K562 (cell line): ENCODE data around the gene AFF1. TPM values are rescaled to one million over a fixed set of nuclear protein-coding genes. Genes with fewer than 3 reads are reported as not detected.

ENCODE experiments used
- CCAR2 ChIP-seq: fragments of 200-400 bp; formaldehyde crosslinking; IDR thresholded peaks from 2 replicates; pipeline ENCODE4 v1.6.1; 2017; ENCODE audit warnings: mild to moderate bottlenecking, low read depth, low read length
- CTCF ChIP-seq, 3 experiments: IDR thresholded peaks in 2 of 3; conservative IDR thresholded peaks in 1 of 3; 2 replicates each; pipeline ENCODE4 v1.5.1; 2011 to 2012; ENCODE audit warnings: low read length in 3 of 3, mild to moderate bottlenecking in 3 of 3, control low read depth in 2 of 3, improper control_type of control experiment in 1 of 3, inconsistent platforms in 1 of 3, low read depth in 1 of 3, mixed read lengths in 1 of 3, moderate library complexity in 1 of 3; ENCODE audit not compliant: insufficient read depth in 2 of 3
- ETV5 ChIP-seq: sonication (generic); formaldehyde crosslinking; IDR thresholded peaks from 2 replicates; pipeline ENCODE4 v1.4.0; 2020; ENCODE audit warnings: low read depth, mild to moderate bottlenecking, missing genetic modification reagents
- FOS ChIP-seq: IDR thresholded peaks from 3 replicates; pipeline ENCODE4 v1.6.1; 2011; ENCODE audit not compliant: insufficient read length; ENCODE audit errors: extremely low read depth
- HNRNPH1 ChIP-seq: fragments of 200-400 bp; formaldehyde crosslinking; optimal IDR thresholded peaks from 2 replicates; pipeline ENCODE3; 2017; ENCODE audit warnings: low read depth, mild to moderate bottlenecking, low read length, moderate library complexity
- HOMEZ ChIP-seq: fragments of 250-450 bp; sonication (Bioruptor Pico); IDR thresholded peaks from 2 replicates; pipeline ENCODE4 v1.4.0; 2020; ENCODE audit warnings: mild to moderate bottlenecking, moderate library complexity
- ILF3 ChIP-seq: fragments of 450-650 bp; IDR thresholded peaks from 2 replicates; pipeline ENCODE4 v1.6.1; 2018; ENCODE audit warnings: antibody characterized with exemption, mild to moderate bottlenecking, moderate library complexity, borderline replicate concordance
- KAT7 ChIP-seq: sonication (generic); formaldehyde crosslinking; IDR thresholded peaks from 2 replicates; pipeline ENCODE4 v1.8.0; 2022; ENCODE audit warnings: missing genetic modification reagents, mild to moderate bottlenecking, borderline replicate concordance
- MTA2 ChIP-seq: fragments of 450-650 bp; IDR thresholded peaks from 2 replicates; pipeline ENCODE4 v1.6.1; 2016; ENCODE audit warnings: low read depth
- MXD1 ChIP-seq: fragments of 250-450 bp; sonication (Bioruptor Pico); IDR thresholded peaks from 2 replicates; pipeline ENCODE4 v1.8.0; 2021; ENCODE audit warnings: borderline replicate concordance, mild to moderate bottlenecking, moderate library complexity; ENCODE audit not compliant: poor library complexity, severe bottlenecking
- MYNN ChIP-seq, 2 experiments: sonication (generic); formaldehyde crosslinking in 1 of 2; IDR thresholded peaks; 2 replicates each; pipeline versions ENCODE4 v1.5.0 to v1.6.1; 2016 to 2020; ENCODE audit warnings: antibody characterized with exemption in 1 of 2, missing genetic modification reagents in 1 of 2
- NBN ChIP-seq: fragments of 450-650 bp; IDR thresholded peaks from 2 replicates; pipeline ENCODE4 v1.6.1; 2016; ENCODE audit warnings: low read depth, mild to moderate bottlenecking
- PBX2 ChIP-seq, 2 experiments: IDR thresholded peaks in 1 of 2; conservative IDR thresholded peaks in 1 of 2; 2 replicates each; pipeline ENCODE4 v1.6.1; 2016; ENCODE audit warnings: low read depth in 2 of 2, mild to moderate bottlenecking in 1 of 2, missing compliant biosample characterization in 1 of 2, missing genetic modification characterization in 1 of 2, moderate library complexity in 1 of 2
- RFX5 ChIP-seq: IDR thresholded peaks from 2 replicates; pipeline ENCODE4 v1.6.1; 2011; ENCODE audit warnings: low read depth, mild to moderate bottlenecking, improper control_type of control experiment, low read length
- SETDB1 ChIP-seq: IDR thresholded peaks from one replicate; pipeline ENCODE4 v1.6.1; 2012; ENCODE audit warnings: low read length, control low read depth, inconsistent platforms
- TRIM28 ChIP-seq: fragments of 450-650 bp; IDR thresholded peaks from 2 replicates; pipeline ENCODE4 v1.6.1; 2017
- ZBTB17 ChIP-seq: fragments of 450-650 bp; formaldehyde crosslinking; IDR thresholded peaks from 2 replicates; pipeline ENCODE4 v1.4.0; 2020; ENCODE audit warnings: mild to moderate bottlenecking
- ZKSCAN3 ChIP-seq: fragments of 250-450 bp; sonication (Bioruptor Pico); IDR thresholded peaks from 2 replicates; pipeline ENCODE4 v1.4.0; 2020
- ZNF695 ChIP-seq: fragments of 450-650 bp; formaldehyde crosslinking; IDR thresholded peaks from 2 replicates; pipeline ENCODE4 v1.4.0; 2020; ENCODE audit warnings: mild to moderate bottlenecking, moderate library complexity
- polyA plus RNA-seq, 8 experiments: library from polyadenylated mRNA; depleted of rRNA in 4 of 8; stranded (reverse) in 5 of 8; unstranded in 3 of 8; fragments of >200 nt; fragmentation: Nextera tagmentation in 2 of 8; fragmentation: Illumina TruSeq in 1 of 8; extraction: Ambion mirVana in 2 of 8; extraction: Trizol in 1 of 8; gene quantifications; 2 replicates each; pipeline versions ENCODE4 v1.2.1 to v1.2.3, GENCODE V29; 2011 to 2014; ENCODE audit warnings: inconsistent platforms in 1 of 8, missing spikeins in 1 of 8
- total RNA-seq, 7 experiments: library from RNA; depleted of rRNA in 6 of 7; stranded (reverse); fragments of >200 nt in 6 of 7; fragmentation: Illumina TruSeq in 2 of 7; extraction: Trizol in 2 of 7; gene quantifications; 2 replicates each; pipeline versions ENCODE4 v1.2.1 to v1.2.3, GENCODE V29; 2011 to 2021; ENCODE audit warnings: low replicate concordance in 1 of 7

Gene AFF1
- total and polyA plus RNA-seq, 9 of the 15 experiments (the other 6 are each of a cell fraction or from before 2014, with no cell fraction given), result 4.1 to 47.5 (median 17.2) TPM

GRCh38 chr4:87007528-87008446, 73.0 kb downstream of the AFF1 start (continued):
- TF ChIP-seq CTCF (IDR thresholded peaks at IDR 0.05 in 2 of 3, conservative IDR thresholded peaks at IDR 0.05 in 1 of 3; ENCODE audit: insufficient read depth in 2 of 3, low read depth in 1 of 3, low read length in 3 of 3) (no peak), CCAR2 (no peak), ZKSCAN3 (CRISPR knock-in tag) (no peak), HNRNPH1 (no peak), SETDB1 (no peak), ZNF695 (CRISPR knock-in tag) (no peak), MXD1 (CRISPR knock-in tag) (no peak), TRIM28 (no peak), HOMEZ (CRISPR knock-in tag) (no peak), MTA2 (no peak), ZBTB17 (CRISPR knock-in tag) (no peak), NBN (no peak), RFX5 (no peak), ETV5 (CRISPR knock-in tag) (peak; percentile 2), MYNN (IDR thresholded peaks at IDR 0.05) (no peak), MYNN (CRISPR knock-in tag; IDR thresholded peaks at IDR 0.05) (no peak), PBX2 (CRISPR knock-in tag; IDR thresholded peaks at IDR 0.05; ENCODE audit: low read depth) (no peak), PBX2 (tag; conservative IDR thresholded peaks at IDR 0.05; ENCODE audit: low read depth) (no peak), FOS (no peak), KAT7 (CRISPR knock-in tag) (no peak; the same call in none of the 2 replicates), ILF3 (no peak)
